Lung (tissue), 12 donors: Measurements from ENCODE around the gene SLC6A6. TPM values are rescaled to one million over a fixed set of nuclear protein-coding genes. Genes with fewer than 3 reads are reported as not detected.

Source experiments
- ATAC-seq: fragments of 200-7000 bp; cut with Tn5 transposase; one replicate; pipeline ENCODE4 v1.9.1; 2020; ENCODE audit warnings: moderate number of reproducible peaks; ENCODE audit not compliant: insufficient read depth, low FRiP score
- DNase-seq, 3 donors: peaks; one replicate each; pipeline ENCODE4 v3.0.0-alpha.2; 2013 to 2017
- H3K27ac ChIP-seq, 2 donors: one replicate each; pipeline ENCODE4 v1.5.1; 2013; ENCODE audit warnings: mild to moderate bottlenecking in 2 of 2, moderate library complexity in 2 of 2, control low read depth in 1 of 2, inconsistent platforms in 1 of 2, low read depth in 1 of 2, low read length in 1 of 2
- H3K27me3 ChIP-seq, 3 donors: one replicate each; pipeline ENCODE4 v1.5.1; 2013; ENCODE audit warnings: low read length in 2 of 3; ENCODE audit not compliant: control insufficient read depth in 3 of 3, insufficient read depth in 3 of 3
- H3K36me3 ChIP-seq, 4 donors: one replicate each; pipeline ENCODE4 v1.5.1; 2013; ENCODE audit warnings: low read length in 4 of 4, mild to moderate bottlenecking in 1 of 4, moderate library complexity in 1 of 4; ENCODE audit not compliant: control insufficient read depth in 4 of 4, insufficient read depth in 4 of 4
- H3K4me1 ChIP-seq, 5 donors: one replicate each; pipeline ENCODE4 v1.5.1; 2013; ENCODE audit warnings: low read length in 5 of 5, mild to moderate bottlenecking in 2 of 5, moderate library complexity in 1 of 5; ENCODE audit not compliant: control insufficient read depth in 5 of 5, insufficient read depth in 5 of 5
- H3K4me3 ChIP-seq: one replicate; pipeline ENCODE4 v1.5.1; 2013; ENCODE audit warnings: mild to moderate bottlenecking, control low read depth, moderate library complexity
- H3K9ac ChIP-seq, 2 donors: one replicate each; pipeline ENCODE4 v1.5.1; 2013; ENCODE audit warnings: low read length in 2 of 2, control low read depth in 1 of 2; ENCODE audit not compliant: insufficient read depth in 1 of 2
- H3K9me3 ChIP-seq, 4 donors: one replicate each; pipeline ENCODE4 v1.5.1; 2013; ENCODE audit warnings: low read length in 3 of 4, mild to moderate bottlenecking in 1 of 4, moderate library complexity in 1 of 4; ENCODE audit not compliant: control insufficient read depth in 4 of 4, insufficient read depth in 3 of 4
- CTCF ChIP-seq: IDR thresholded peaks from 2 replicates; pipeline ENCODE4 v1.5.1; 2012; ENCODE audit warnings: mild to moderate bottlenecking; ENCODE audit errors: control extremely low read depth, extremely low read depth
- WGBS, 2 donors: extraction: QIAGEN DNeasy Blood & Tissue Kit; methylation state at CpG; one replicate each; pipeline ENCODE4 v1.1.7; 2013; 5-methylcytosine and 5-hydroxymethylcytosine counted together
- polyA plus RNA-seq, 2 donors: library from polyadenylated mRNA; stranded (reverse); fragments of 200-250 nt; gene quantifications; one replicate each; pipeline ENCODE4 v1.2.1, GENCODE V29; 2013
- total RNA-seq, 2 donors: library from RNA; depleted of rRNA in 1 of 2; stranded (reverse); fragments of >200 nt in 1 of 2; gene quantifications; one replicate each; pipeline ENCODE4 v1.2.1, GENCODE V29; 2014 to 2021
- donor health status: control.
- donor health status: control.
- donor health status: Bipolar disorder and iron deficiency.
- donor health status: healthy.
- donor health status: DM: yes; HTN: yes; CAD: no.

SLC6A6 gene
- total and polyA plus RNA-seq, 4 donors = 16.1 to 96.3 (median 57.4) TPM

GRCh38 chr3:14522768-14523167, 120.4 kb downstream of the SLC6A6 start:
- Histone ChIP-seq H3K27ac (peak overlapping the region in 1 of 2 donors; percentile 85), H3K4me1 (peaks cover 0 to 3% (median 0%) of the 10 kb centered on the region in 5 donors), H3K27me3 (no peaks in the 10 kb centered on the region), H3K9me3 (no peaks in the 10 kb centered on the region), H3K36me3 (no peaks in the 10 kb centered on the region), H3K4me3 (no peak overlapping the region), H3K9ac (no peak overlapping the region)
- WGBS, 2 donors = 95 to 96% methylated on average over 12 of the region's 12 CpGs
- no peak for TF ChIP-seq CTCF
- ATAC-seq (no peak), DNase-seq (peak in 1 of 3 donors; percentile 6)

- 69 to 70% methylated on average over 7 of the region's 7 CpGs for WGBS, 2 donors
- no peak for TF ChIP-seq CTCF
- DNase-seq (peak in 1 of 3 donors; percentile 2), ATAC-seq (no peak)
- Histone ChIP-seq H3K27ac (peak overlapping the region in 1 of 2 donors; percentile 85), H3K9ac (no peak overlapping the region), H3K4me3 (no peak overlapping the region), H3K4me1 (peaks cover 0 to 3% (median 0%) of the 10 kb centered on the region in 5 donors), H3K36me3 (no peaks in the 10 kb centered on the region), H3K27me3 (no peaks in the 10 kb centered on the region), H3K9me3 (no peaks in the 10 kb centered on the region)
Observed at GRCh38 chr3:14523792-14524191, 121.4 kb downstream of the SLC6A6 start.

GRCh38 chr3:14524311-14524711, 121.9 kb downstream of the SLC6A6 start:
- WGBS, 2 donors = 89 to 92% methylated on average over 14 of the region's 14 CpGs
- DNase-seq = peak in 1 of 3 donors; percentile 8
- H3K27me3 ChIP-seq = no peaks in the 10 kb centered on the region
- no peak for TF ChIP-seq CTCF
- H3K4me3 ChIP-seq = no peak overlapping the region
- H3K36me3 ChIP-seq = no peaks in the 10 kb centered on the region
- H3K4me1 ChIP-seq = peaks cover 0 to 3% (median 0%) of the 10 kb centered on the region in 5 donors
- no peak for ATAC-seq
- no peaks in the 10 kb centered on the region for H3K9me3 ChIP-seq
- H3K9ac ChIP-seq = no peak overlapping the region
- H3K27ac ChIP-seq = peak overlapping the region in 1 of 2 donors; percentile 85
